ENCODE results near the gene SARDH. TPM values are rescaled to one million over a fixed set of nuclear protein-coding genes. Genes with fewer than 3 reads are reported as not detected.

SARDH gene
- polyA plus RNA-seq, 1 donor from 2014 or later, result not detected

DNA sequence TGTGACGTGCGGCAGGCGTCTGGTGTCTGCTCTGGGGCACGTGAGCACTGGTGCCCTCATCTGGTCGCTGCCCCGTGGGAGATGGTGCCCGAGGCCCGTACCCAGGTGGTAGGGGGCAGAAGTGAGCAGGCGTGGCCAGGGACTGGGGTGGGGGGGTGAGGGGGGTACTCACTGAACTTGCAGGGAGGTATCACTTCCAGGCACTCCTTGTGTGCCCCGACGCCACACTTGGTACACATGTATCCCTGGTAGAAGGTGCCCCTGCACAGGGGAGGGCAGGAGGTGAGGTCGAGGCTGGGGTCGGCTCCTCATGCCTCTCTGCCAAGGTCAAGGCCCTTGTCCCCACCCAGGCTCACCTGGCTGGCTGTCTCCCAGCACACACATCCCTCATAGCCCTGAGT, 45.2 kb upstream of the SARDH start:
- no peaks in the 10 kb centered on the region for H3K27me3 ChIP-seq (ENCODE audit: insufficient read depth, low read depth, low read length)
- no peaks in the 10 kb centered on the region for H3K79me2 ChIP-seq (replicated peaks; ENCODE audit: insufficient read depth, low read length)
- H3K4me3 ChIP-seq (ENCODE audit: low read length), result no peak overlapping the region
- no peak overlapping the region for H2AFZ ChIP-seq (ENCODE audit: low read depth, low read length)
- no peaks in the 10 kb centered on the region for H3F3A ChIP-seq (ENCODE audit: insufficient read depth, low read length, poor library complexity, severe bottlenecking)
- no peak overlapping the region for H3K4me2 ChIP-seq (ENCODE audit: low read length)
- TF ChIP-seq SMC3 (conservative IDR thresholded peaks at IDR 0.05; ENCODE audit: poor library complexity) (no peak), MXI1 (conservative IDR thresholded peaks at IDR 0.05; ENCODE audit: poor library complexity, severe bottlenecking) (no peak), POLR2AphosphoS5 (IDR thresholded peaks at IDR 0.05) (no peak), TAF1 (IDR thresholded peaks at IDR 0.05; ENCODE audit: low read depth) (no peak), EZH2 (IDR thresholded peaks at IDR 0.05; ENCODE audit: borderline replicate concordance, insufficient read depth, low read length, poor library complexity, severe bottlenecking) (no peak), RAD21 (conservative IDR thresholded peaks at IDR 0.05) (no peak), REST (IDR thresholded peaks at IDR 0.05; ENCODE audit: borderline replicate concordance) (no peak), EP300 (conservative IDR thresholded peaks at IDR 0.05; ENCODE audit: poor library complexity, severe bottlenecking) (no peak)
- TF ChIP-seq, protein P1, sequence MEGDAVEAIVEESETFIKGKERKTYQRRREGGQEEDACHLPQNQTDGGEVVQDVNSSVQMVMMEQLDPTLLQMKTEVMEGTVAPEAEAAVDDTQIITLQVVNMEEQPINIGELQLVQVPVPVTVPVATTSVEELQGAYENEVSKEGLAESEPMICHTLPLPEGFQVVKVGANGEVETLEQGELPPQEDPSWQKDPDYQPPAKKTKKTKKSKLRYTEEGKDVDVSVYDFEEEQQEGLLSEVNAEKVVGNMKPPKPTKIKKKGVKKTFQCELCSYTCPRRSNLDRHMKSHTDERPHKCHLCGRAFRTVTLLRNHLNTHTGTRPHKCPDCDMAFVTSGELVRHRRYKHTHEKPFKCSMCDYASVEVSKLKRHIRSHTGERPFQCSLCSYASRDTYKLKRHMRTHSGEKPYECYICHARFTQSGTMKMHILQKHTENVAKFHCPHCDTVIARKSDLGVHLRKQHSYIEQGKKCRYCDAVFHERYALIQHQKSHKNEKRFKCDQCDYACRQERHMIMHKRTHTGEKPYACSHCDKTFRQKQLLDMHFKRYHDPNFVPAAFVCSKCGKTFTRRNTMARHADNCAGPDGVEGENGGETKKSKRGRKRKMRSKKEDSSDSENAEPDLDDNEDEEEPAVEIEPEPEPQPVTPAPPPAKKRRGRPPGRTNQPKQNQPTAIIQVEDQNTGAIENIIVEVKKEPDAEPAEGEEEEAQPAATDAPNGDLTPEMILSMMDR (IDR thresholded peaks at IDR 0.05; ENCODE audit: poor library complexity, severe bottlenecking), result no peak
- no peaks in the 10 kb centered on the region for H3K9me2 ChIP-seq (ENCODE audit: insufficient read depth, low read length)
- H3K36me3 ChIP-seq (ENCODE audit: insufficient read depth, low read length), result no peaks in the 10 kb centered on the region
- no peaks in the 10 kb centered on the region for H4K20me1 ChIP-seq (ENCODE audit: insufficient read depth)
- no peaks in the 10 kb centered on the region for H3K9me3 ChIP-seq (ENCODE audit: low read length)
- no peak overlapping the region for H3K27ac ChIP-seq (ENCODE audit: low read length)
- H3K9ac ChIP-seq (ENCODE audit: low read length), result no peak overlapping the region

- Histone ChIP-seq H3K9me2 (ENCODE audit: insufficient read depth, low read length) (no peaks in the 10 kb centered on the region), H3K27me3 (ENCODE audit: insufficient read depth, low read depth, low read length) (no peaks in the 10 kb centered on the region), H3K36me3 (ENCODE audit: insufficient read depth, low read length) (no peaks in the 10 kb centered on the region), H3K4me2 (ENCODE audit: low read length) (no peak overlapping the region), H3K27ac (ENCODE audit: low read length) (no peak overlapping the region), H3F3A (ENCODE audit: insufficient read depth, low read length, poor library complexity, severe bottlenecking) (no peaks in the 10 kb centered on the region), H3K79me2 (replicated peaks; ENCODE audit: insufficient read depth, low read length) (no peaks in the 10 kb centered on the region), H3K9ac (ENCODE audit: low read length) (no peak overlapping the region), H2AFZ (ENCODE audit: low read depth, low read length) (no peak overlapping the region), H3K4me3 (ENCODE audit: low read length) (no peak overlapping the region), H3K9me3 (ENCODE audit: low read length) (no peaks in the 10 kb centered on the region), H4K20me1 (ENCODE audit: insufficient read depth) (no peaks in the 10 kb centered on the region)
- TF ChIP-seq REST (IDR thresholded peaks at IDR 0.05; ENCODE audit: borderline replicate concordance) (no peak), RAD21 (conservative IDR thresholded peaks at IDR 0.05) (peak; percentile 92), MXI1 (conservative IDR thresholded peaks at IDR 0.05; ENCODE audit: poor library complexity, severe bottlenecking) (no peak), SMC3 (conservative IDR thresholded peaks at IDR 0.05; ENCODE audit: poor library complexity) (peak; percentile 95), EP300 (conservative IDR thresholded peaks at IDR 0.05; ENCODE audit: poor library complexity, severe bottlenecking) (no peak), TAF1 (IDR thresholded peaks at IDR 0.05; ENCODE audit: low read depth) (no peak), EZH2 (IDR thresholded peaks at IDR 0.05; ENCODE audit: borderline replicate concordance, insufficient read depth, low read length, poor library complexity, severe bottlenecking) (no peak), POLR2AphosphoS5 (IDR thresholded peaks at IDR 0.05) (no peak)
- TF ChIP-seq, protein P1 (IDR thresholded peaks at IDR 0.05; ENCODE audit: poor library complexity, severe bottlenecking), result peak; percentile 90
Measured at GRCh38 chr9:133782157-133783130, 44.3 kb upstream of the SARDH start.

Data from neural cell (in vitro differentiated cells).